HepG2 (cell line): ENCODE measurements around the gene AGPAT3.

Source experiments
- ARID3A ChIP-seq: IDR thresholded peaks from 2 replicates; pipeline ENCODE4 v1.6.1; 2012; ENCODE audit warnings: low read depth, low read length, improper control_type of control experiment
- SP1 ChIP-seq, 2 experiments: fragments of 450-650 bp in 1 of 2; sonication (generic) in 1 of 2; formaldehyde crosslinking in 1 of 2; IDR thresholded peaks; 2 replicates each; pipeline versions ENCODE4 v1.4.0 to v1.6.1; 2016 to 2020; ENCODE audit warnings: missing genetic modification reagents in 1 of 2
- ZNF274 ChIP-seq: sonication (generic); formaldehyde crosslinking; IDR thresholded peaks from 2 replicates; pipeline ENCODE4 v1.5.1; 2020; ENCODE audit warnings: mild to moderate bottlenecking, missing genetic modification reagents
- ZNF282 ChIP-seq: fragments of 450-650 bp; IDR thresholded peaks from 2 replicates; pipeline ENCODE4 v1.6.1; 2018; ENCODE audit not compliant: partially characterized antibody

GRCh38 chr21:43903451-43904091, 38.5 kb downstream of the AGPAT3 start:
- no peak for TF ChIP-seq ARID3A
- TF ChIP-seq ZNF274 (CRISPR knock-in tag), result no peak
- TF ChIP-seq ZNF282, result no peak
- no peak for TF ChIP-seq SP1 (IDR thresholded peaks at IDR 0.05)
- no peak for TF ChIP-seq SP1 (CRISPR knock-in tag; IDR thresholded peaks at IDR 0.05)
